GM21390 (cell line): Measurements from ENCODE around the gene DNAH2.
"Not testable (repeated sequence)": the region's sequence is repeated elsewhere in the genome, so short reads cannot be mapped to it uniquely, and the experiment has no call there.

Experiments
- ATAC-seq: cut with Tn5 transposase; IDR thresholded peaks from one replicate; pipeline ENCODE4 v1.9.1; 2021; ENCODE audit not compliant: unreplicated experiment

DNAH2 gene

GRCh38 chr17:7775051-7775450, 57.5 kb downstream of the DNAH2 start:
- no peak for ATAC-seq

GRCh38 chr17:7777017-7777416, 59.5 kb downstream of the DNAH2 start:
- no peak for ATAC-seq

- no peak for ATAC-seq
Observed at GRCh38 chr17:7780736-7781135, 63.2 kb downstream of the DNAH2 start.

GRCh38 chr17:7781429-7781828, 63.9 kb downstream of the DNAH2 start:
- ATAC-seq: no peak

- ATAC-seq: no peak
Observed at GRCh38 chr17:7782240-7782639, 64.7 kb downstream of the DNAH2 start.

- no peak for ATAC-seq
Observed at GRCh38 chr17:7786866-7787265, 69.3 kb downstream of the DNAH2 start.

GRCh38 chr17:7789131-7789530, 71.6 kb downstream of the DNAH2 start:
- ATAC-seq: no peak

GRCh38 chr17:7790150-7790549, 72.6 kb downstream of the DNAH2 start:
- no peak for ATAC-seq

GRCh38 chr17:7792611-7793010, 75.1 kb downstream of the DNAH2 start:
- ATAC-seq: no peak

GRCh38 chr17:7794075-7794663, 76.6 kb downstream of the DNAH2 start:
- ATAC-seq: no peak

- no peak for ATAC-seq
Observed at GRCh38 chr17:7797976-7798375, 80.4 kb downstream of the DNAH2 start.

GRCh38 chr17:7798839-7799238, 81.3 kb downstream of the DNAH2 start:
- ATAC-seq: no peak

GRCh38 chr17:7803981-7804380, 86.4 kb downstream of the DNAH2 start:
- no peak for ATAC-seq

- ATAC-seq: no peak
Observed at GRCh38 chr17:7806587-7806986, 89.0 kb downstream of the DNAH2 start.

GRCh38 chr17:7807206-7807605, 89.7 kb downstream of the DNAH2 start:
- ATAC-seq: no peak

GRCh38 chr17:7809086-7809790, 91.7 kb downstream of the DNAH2 start:
- no peak for ATAC-seq

GRCh38 chr17:7809791-7810343, 92.3 kb downstream of the DNAH2 start:
- not testable (repeated sequence) for ATAC-seq

- ATAC-seq: no peak
Observed at GRCh38 chr17:7811251-7811650, 93.7 kb downstream of the DNAH2 start.

GRCh38 chr17:7814969-7815368, 97.4 kb downstream of the DNAH2 start:
- no peak for ATAC-seq

- no peak for ATAC-seq
Observed at GRCh38 chr17:7816926-7817642, 99.5 kb downstream of the DNAH2 start.

- ATAC-seq: no peak
Observed at GRCh38 chr17:7817643-7817964, 100.1 kb downstream of the DNAH2 start.

- no peak for ATAC-seq
Observed at GRCh38 chr17:7818026-7818425, 100.5 kb downstream of the DNAH2 start.
